GM12878 (cell line): Measurements from ENCODE around the gene SCYL3. TPM values are rescaled to one million over a fixed set of nuclear protein-coding genes. Genes with fewer than 3 reads are reported as not detected.
"Not testable (repeated sequence)": the region's sequence is repeated elsewhere in the genome, so short reads cannot be mapped to it uniquely, and the experiment has no call there.

ENCODE experiments used
- ATAC-seq: fragments of 200-7000 bp; cut with Tn5 transposase; 3 replicates; pipeline ENCODE4 v1.9.1; 2020; ENCODE audit warnings: mild to moderate bottlenecking, moderate library complexity
- BruUV-seq: library from RNA; stranded (reverse); fragments of 400-500 nt; replicated peaks from 2 replicates; lab custom pipeline; 2021; lab: Mats Ljungman, UMichigan
- CTCF ChIA-PET: fragments of 300-600 bp; sonication (Branson Sonifier 250); formaldehyde crosslinking; extraction: SDS; loops from one replicate; lab custom pipeline; 2021; ENCODE audit warnings: inconsistent platforms; lab: Yijun Ruan, JAX
- POLR2A ChIA-PET: fragments of 350-600 bp; formaldehyde crosslinking; extraction: SDS; loops from one replicate; lab custom pipeline; 2021; ENCODE audit warnings: inconsistent platforms; lab: Charles Lee
- RAD21 ChIA-PET: fragments of 300-600 bp; sonication (Branson Sonifier 250); formaldehyde crosslinking; loops from one replicate; lab custom pipeline; 2023; ENCODE audit warnings: antibody characterized with exemption; ENCODE audit not compliant: unreplicated experiment; lab: Charles Lee
- SMC1A ChIA-PET: fragments of 300-600 bp; sonication (Branson Sonifier 250); formaldehyde crosslinking; loops from one replicate; lab custom pipeline; 2023; ENCODE audit not compliant: unreplicated experiment, uncharacterized antibody; lab: Charles Lee
- DNase-seq: peaks from one replicate; pipeline ENCODE4 v3.0.0-alpha.2; 2011; ENCODE audit warnings: low read depth, low spot score
- FAIRE-seq: peaks from 3 replicates; lab custom pipeline; 2011; peaks lifted over from hg19 to GRCh38; lab: Jason Lieb, UNC
- H2AFZ ChIP-seq: 2 replicates; pipeline ENCODE4 v1.6.0; 2011; ENCODE audit warnings: low read depth, low read length, control low read depth; ENCODE audit not compliant: control insufficient read depth
- H3K27ac ChIP-seq: 2 replicates; pipeline ENCODE4 v1.5.1; 2011; ENCODE audit warnings: control low read depth; ENCODE audit not compliant: control insufficient read depth, insufficient read depth
- H3K27me3 ChIP-seq, 2 experiments: replicated peaks in 1 of 2; 2 replicates each; pipeline versions ENCODE4 v1.6.0 to v1.6.1; 2011; ENCODE audit warnings: low read length in 1 of 2; ENCODE audit not compliant: control insufficient read depth in 2 of 2, insufficient read depth in 2 of 2
- H3K36me3 ChIP-seq, 2 experiments: 2 replicates each; pipeline ENCODE4 v1.5.1; 2011; ENCODE audit warnings: low read length in 1 of 2; ENCODE audit not compliant: control insufficient read depth in 2 of 2, insufficient read depth in 2 of 2
- H3K4me1 ChIP-seq: 2 replicates; pipeline ENCODE4 v1.6.1; 2011; ENCODE audit warnings: mild to moderate bottlenecking, low read length, moderate library complexity, mixed read lengths; ENCODE audit not compliant: control insufficient read depth, insufficient read depth
- H3K4me2 ChIP-seq: 2 replicates; pipeline ENCODE4 v1.6.0; 2011; ENCODE audit warnings: control low read depth; ENCODE audit not compliant: control insufficient read depth, insufficient read depth
- H3K4me3 ChIP-seq: fragments of 200-600 bp; sonication (generic); 2 replicates; pipeline ENCODE4 v1.5.1; 2016
- H3K79me2 ChIP-seq: 2 replicates; pipeline ENCODE4 v1.6.0; 2011; ENCODE audit warnings: low read length; ENCODE audit not compliant: control insufficient read depth, insufficient read depth
- H3K9ac ChIP-seq: 2 replicates; pipeline ENCODE4 v1.8.0; 2011; ENCODE audit warnings: low read length, control low read depth, mixed read lengths; ENCODE audit not compliant: control insufficient read depth, insufficient read depth
- H3K9me3 ChIP-seq: replicated peaks from 3 replicates; pipeline ENCODE4 v1.5.1; 2011; ENCODE audit warnings: mild to moderate bottlenecking, low read length; ENCODE audit not compliant: control insufficient read depth, insufficient read depth
- H4K20me1 ChIP-seq: 2 replicates; pipeline ENCODE4 v1.6.0; 2011; ENCODE audit not compliant: control insufficient read depth, insufficient read depth
- BHLHE40 ChIP-seq, 2 experiments: fragments of 450-650 bp in 1 of 2; IDR thresholded peaks; 2 replicates each; pipeline ENCODE4 v1.6.1; 2011 to 2017; ENCODE audit warnings: low read depth in 2 of 2, borderline replicate concordance in 1 of 2, improper control_type of control experiment in 1 of 2, low read length in 1 of 2, mild to moderate bottlenecking in 1 of 2
- EED ChIP-seq: sonication (generic); IDR thresholded peaks from 2 replicates; pipeline ENCODE4 v1.6.1; 2016; ENCODE audit warnings: antibody characterized with exemption, low read depth
- HDGF ChIP-seq: fragments of 450-650 bp; IDR thresholded peaks from 2 replicates; pipeline ENCODE4 v1.6.1; 2016; ENCODE audit warnings: antibody characterized with exemption
- NFYB ChIP-seq: IDR thresholded peaks from 2 replicates; pipeline ENCODE4 v1.6.1; 2011; ENCODE audit warnings: low read depth, mild to moderate bottlenecking, low read length, improper control_type of control experiment, moderate library complexity; ENCODE audit not compliant: insufficient read depth
- NR2C1 ChIP-seq: fragments of 450-650 bp; IDR thresholded peaks from 2 replicates; pipeline ENCODE4 v1.6.1; 2017; ENCODE audit warnings: antibody characterized with exemption, mild to moderate bottlenecking, moderate library complexity
- NR2C2 ChIP-seq: IDR thresholded peaks from 2 replicates; pipeline ENCODE4 v1.6.1; 2011; ENCODE audit warnings: borderline replicate concordance, low read depth; ENCODE audit not compliant: control insufficient read depth, insufficient read length
- WGBS: methylation state at CpG from one replicate; pipeline ENCODE4 v1.1.6; 2016; ENCODE audit warnings: low lambda C conversion rate; ENCODE audit not compliant: insufficient replicate concordance, insufficient coverage; ENCODE audit errors: missing lambda C conversion rate; 5-methylcytosine and 5-hydroxymethylcytosine counted together
- in situ Hi-C: fragments of 300-500 bp; cut with MboI; formaldehyde crosslinking; loops from 9 replicates; pipeline ENCODE4 v1.14.3; 2018; ENCODE audit warnings: mixed read lengths
- intact Hi-C: fragments of 100-400 bp; cut with micrococcal nuclease; formaldehyde crosslinking; loops from one replicate; pipeline ENCODE4 v1.14.2; 2022; ENCODE audit not compliant: unreplicated experiment
- polyA plus RNA-seq, 11 experiments: library from polyadenylated mRNA; depleted of rRNA in 4 of 11; unstranded in 6 of 11; stranded (reverse) in 5 of 11; fragments of >200 nt; fragmentation: Nextera tagmentation in 4 of 11; fragmentation: Illumina TruSeq in 1 of 11; extraction: Ambion mirVana in 4 of 11; extraction: Trizol in 1 of 11; gene quantifications; 1 replicate in 1 of 11; 2 replicates in 10 of 11; pipeline versions ENCODE4 v1.2.1 to v1.2.3, GENCODE V29; 2011 to 2016; ENCODE audit warnings: inconsistent platforms in 2 of 11, missing spikeins in 2 of 11, low read depth in 1 of 11
- total RNA-seq, 4 experiments: library from RNA; depleted of rRNA in 3 of 4; stranded (reverse); fragments of >200 nt in 3 of 4; fragmentation: Illumina TruSeq in 1 of 4; extraction: Trizol in 1 of 4; gene quantifications; 2 replicates each; pipeline versions ENCODE4 v1.2.1 to v1.2.3, GENCODE V29; 2013 to 2021

SCYL3 gene
- total and polyA plus RNA-seq, 10 of the 15 experiments (the other 5 are each of a cell fraction or from before 2014, with no cell fraction given) = 4.3 to 14.3 (median 10.3) TPM

GRCh38 chr1:169872906-169873305 lies 20.8 kb downstream of the SCYL3 start:
- TF ChIP-seq EED (no peak), BHLHE40 (IDR thresholded peaks at IDR 0.05; ENCODE audit: borderline replicate concordance in 1 of 2, low read depth in 2 of 2, low read length in 1 of 2) (no peak), NR2C1 (no peak), NR2C2 (no peak), HDGF (no peak), NFYB (no peak)
- no peak overlapping the region for H3K4me3 ChIP-seq
- intact Hi-C loops (no loop called here), in situ Hi-C loops (no loop called here)
- H3K9me3 ChIP-seq = peaks cover 3% of the 10 kb centered on the region; the same call in 2 of the 3 replicates
- no peak overlapping the region for H2AFZ ChIP-seq
- H3K27ac ChIP-seq = no peak overlapping the region
- H3K36me3 ChIP-seq = peaks cover 17 to 50% of the 10 kb centered on the region in 2 experiments
- RAD21 ChIA-PET = no interaction called here
- ATAC-seq (no peak), FAIRE-seq (no peak), DNase-seq (no peak)
- H3K27me3 ChIP-seq = no peaks in the 10 kb centered on the region
- SMC1A ChIA-PET = interaction anchor here (1.2 kb wide), 1 partner anchor 25 kb away, joined by 4 read pairs; no protein-coding TSS in a partner anchor
- POLR2A ChIA-PET = interaction anchor here (1.3 kb wide), 1 partner anchor 19 kb away, joined by 3 read pairs; no protein-coding TSS in a partner anchor
- no peak overlapping the region for H3K9ac ChIP-seq
- H3K4me2 ChIP-seq = no peak overlapping the region
- CTCF ChIA-PET = no interaction called here
- H3K79me2 ChIP-seq = no peaks in the 10 kb centered on the region
- no peaks in the 10 kb centered on the region for H4K20me1 ChIP-seq
- no TSS peak for BruUV-seq
- H3K4me1 ChIP-seq = no peaks in the 10 kb centered on the region

GRCh38 chr1:169871988-169872387 lies 21.7 kb downstream of the SCYL3 start:
- H3K9me3 ChIP-seq, FAIRE-seq, H3K4me1 ChIP-seq, H4K20me1 ChIP-seq, ATAC-seq, H3K79me2 ChIP-seq, H3K9ac ChIP-seq, H3K4me2 ChIP-seq, H2AFZ ChIP-seq, DNase-seq, SMC1A ChIA-PET, RAD21 ChIA-PET, H3K27me3 ChIP-seq, H3K4me3 ChIP-seq, H3K27ac ChIP-seq, CTCF ChIA-PET, intact Hi-C loops, BruUV-seq, in situ Hi-C loops: not testable (repeated sequence)
- H3K36me3 ChIP-seq = peaks cover 17 to 48% of the 10 kb centered on the region in 2 experiments
- WGBS = 98% methylated on average over 3 of the region's 3 CpGs
- POLR2A ChIA-PET = interaction anchor here (1.3 kb wide), 1 partner anchor 20 kb away, joined by 3 read pairs; no protein-coding TSS in a partner anchor
